ENCODE data around the gene AAR2. TPM values are rescaled to one million over a fixed set of nuclear protein-coding genes. Genes with fewer than 3 reads are reported as not detected.
A peak's percentile ranks its signal among the peaks of the same experiment; 100 is the strongest.

The AAR2 gene
- total RNA-seq, 1 experiment from 2014 or later = 60.0 TPM

- H3K27ac Mint-ChIP-seq (ENCODE audit: unreplicated experiment) = no peak overlapping the region
- no peaks in the 10 kb centered on the region for H3K9me3 Mint-ChIP-seq (ENCODE audit: unreplicated experiment)
- no peak overlapping the region for H3K4me3 Mint-ChIP-seq (ENCODE audit: unreplicated experiment)
- BruUV-seq (replicated peaks) = no TSS peak
- Histone ChIP-seq H3K4me1 (no peaks in the 10 kb centered on the region), H3K9me3 (no peaks in the 10 kb centered on the region), H3K4me3 (ENCODE audit: low read depth, low read length) (no peak overlapping the region), H3K36me3 (ENCODE audit: control insufficient read depth, insufficient read depth, low read length) (no peaks in the 10 kb centered on the region), H3K27me3 (replicated peaks; ENCODE audit: control insufficient read depth, insufficient read depth, low read length) (no peaks in the 10 kb centered on the region; the same call in none of the 2 replicates)
- ChIA-PET CTCF (interaction anchor here (0.6 to 1.3 kb wide), 4 partner anchors 12 to 114 kb away, joined by 3 to 5 read pairs (median 4); no protein-coding TSS in a partner anchor), POLR2A (no interaction called here)
- TF ChIP-seq CTCF (IDR thresholded peaks at IDR 0.05; ENCODE audit: insufficient read depth in 1 of 2, low read depth in 1 of 2, low read length in 1 of 2, severe bottlenecking in 1 of 2, unreplicated experiment in 1 of 2) = peak; percentile 13 to 24
- DNase-seq = peak in 1 of 2 experiments; percentile 48
- intact Hi-C loops (cut with micrococcal nuclease; ENCODE audit: unreplicated experiment) = no loop called here
- H3K4me1 Mint-ChIP-seq (ENCODE audit: low read depth, unreplicated experiment) = no peaks in the 10 kb centered on the region
- peaks cover 44% of the 10 kb centered on the region for H3K27me3 Mint-ChIP-seq (ENCODE audit: insufficient read depth, unreplicated experiment)
- no peaks in the 10 kb centered on the region for H3K36me3 Mint-ChIP-seq (ENCODE audit: insufficient read depth, unreplicated experiment)
Measured at GRCh38 chr20:36285746-36286447, 49.6 kb downstream of the AAR2 start.

GRCh38 chr20:36297656-36298055, 61.4 kb downstream of the AAR2 start:
- Histone ChIP-seq H3K9me3 (0 out of 2 replicates have a peak, but pooled peaks cover 3% of the 10 kb centered on the region), H3K4me3 (ENCODE audit: low read depth, low read length) (no peak overlapping the region), H3K4me1 (no peaks in the 10 kb centered on the region), H3K27me3 (replicated peaks; ENCODE audit: control insufficient read depth, insufficient read depth, low read length) (no peaks in the 10 kb centered on the region; the same call in 1 of the 2 replicates), H3K36me3 (ENCODE audit: control insufficient read depth, insufficient read depth, low read length) (no peaks in the 10 kb centered on the region)
- no peak overlapping the region for H3K27ac Mint-ChIP-seq (ENCODE audit: unreplicated experiment)
- H3K27me3 Mint-ChIP-seq (ENCODE audit: insufficient read depth, unreplicated experiment) = peaks cover 44% of the 10 kb centered on the region
- no peak overlapping the region for H3K4me3 Mint-ChIP-seq (ENCODE audit: unreplicated experiment)
- no peak for DNase-seq
- no peaks in the 10 kb centered on the region for H3K4me1 Mint-ChIP-seq (ENCODE audit: low read depth, unreplicated experiment)
- no peaks in the 10 kb centered on the region for H3K36me3 Mint-ChIP-seq (ENCODE audit: insufficient read depth, unreplicated experiment)
- TF ChIP-seq CTCF (IDR thresholded peaks at IDR 0.05; ENCODE audit: insufficient read depth in 1 of 2, low read depth in 1 of 2, low read length in 1 of 2, severe bottlenecking in 1 of 2, unreplicated experiment in 1 of 2) = no peak
- CTCF ChIA-PET = no interaction called here
- BruUV-seq (replicated peaks) = no TSS peak
- intact Hi-C loops (cut with micrococcal nuclease; ENCODE audit: unreplicated experiment) = no loop called here
- H3K9me3 Mint-ChIP-seq (ENCODE audit: unreplicated experiment) = no peaks in the 10 kb centered on the region
- POLR2A ChIA-PET = no interaction called here

GRCh38 chr20:36298061-36298460, 61.8 kb downstream of the AAR2 start:
- H3K9me3 ChIP-seq = 0 out of 2 replicates have a peak, but pooled peaks cover 2% of the 10 kb centered on the region
- Mint-ChIP-seq H3K36me3 (ENCODE audit: insufficient read depth, unreplicated experiment) (no peaks in the 10 kb centered on the region), H3K27ac (ENCODE audit: unreplicated experiment) (no peak overlapping the region), H3K9me3 (ENCODE audit: unreplicated experiment) (no peaks in the 10 kb centered on the region), H3K4me1 (ENCODE audit: low read depth, unreplicated experiment) (no peaks in the 10 kb centered on the region), H3K27me3 (ENCODE audit: insufficient read depth, unreplicated experiment) (peaks cover 46% of the 10 kb centered on the region), H3K4me3 (ENCODE audit: unreplicated experiment) (no peak overlapping the region)
- H3K27me3 ChIP-seq (replicated peaks; ENCODE audit: control insufficient read depth, insufficient read depth, low read length) = peaks cover 2% of the 10 kb centered on the region
- intact Hi-C loops (cut with micrococcal nuclease; ENCODE audit: unreplicated experiment) = no loop called here
- CTCF ChIA-PET = no interaction called here
- no TSS peak for BruUV-seq (replicated peaks)
- no peaks in the 10 kb centered on the region for H3K36me3 ChIP-seq (ENCODE audit: control insufficient read depth, insufficient read depth, low read length)
- no peaks in the 10 kb centered on the region for H3K4me1 ChIP-seq
- no peak for TF ChIP-seq CTCF (IDR thresholded peaks at IDR 0.05; ENCODE audit: insufficient read depth in 1 of 2, low read depth in 1 of 2, low read length in 1 of 2, severe bottlenecking in 1 of 2, unreplicated experiment in 1 of 2)
- DNase-seq = peak in 1 of 2 experiments; percentile 22
- no peak overlapping the region for H3K4me3 ChIP-seq (ENCODE audit: low read depth, low read length)
- POLR2A ChIA-PET = no interaction called here
